HG02610 (cell line): ENCODE measurements around the gene BRMS1.
A peak's percentile ranks its signal among the peaks of the same experiment; 100 is the strongest.

Experiments
- ATAC-seq: cut with Tn5 transposase; IDR thresholded peaks from one replicate; pipeline ENCODE4 v1.9.1; 2021; ENCODE audit warnings: mild to moderate bottlenecking, moderate library complexity; ENCODE audit not compliant: unreplicated experiment

BRMS1 gene

DNA sequence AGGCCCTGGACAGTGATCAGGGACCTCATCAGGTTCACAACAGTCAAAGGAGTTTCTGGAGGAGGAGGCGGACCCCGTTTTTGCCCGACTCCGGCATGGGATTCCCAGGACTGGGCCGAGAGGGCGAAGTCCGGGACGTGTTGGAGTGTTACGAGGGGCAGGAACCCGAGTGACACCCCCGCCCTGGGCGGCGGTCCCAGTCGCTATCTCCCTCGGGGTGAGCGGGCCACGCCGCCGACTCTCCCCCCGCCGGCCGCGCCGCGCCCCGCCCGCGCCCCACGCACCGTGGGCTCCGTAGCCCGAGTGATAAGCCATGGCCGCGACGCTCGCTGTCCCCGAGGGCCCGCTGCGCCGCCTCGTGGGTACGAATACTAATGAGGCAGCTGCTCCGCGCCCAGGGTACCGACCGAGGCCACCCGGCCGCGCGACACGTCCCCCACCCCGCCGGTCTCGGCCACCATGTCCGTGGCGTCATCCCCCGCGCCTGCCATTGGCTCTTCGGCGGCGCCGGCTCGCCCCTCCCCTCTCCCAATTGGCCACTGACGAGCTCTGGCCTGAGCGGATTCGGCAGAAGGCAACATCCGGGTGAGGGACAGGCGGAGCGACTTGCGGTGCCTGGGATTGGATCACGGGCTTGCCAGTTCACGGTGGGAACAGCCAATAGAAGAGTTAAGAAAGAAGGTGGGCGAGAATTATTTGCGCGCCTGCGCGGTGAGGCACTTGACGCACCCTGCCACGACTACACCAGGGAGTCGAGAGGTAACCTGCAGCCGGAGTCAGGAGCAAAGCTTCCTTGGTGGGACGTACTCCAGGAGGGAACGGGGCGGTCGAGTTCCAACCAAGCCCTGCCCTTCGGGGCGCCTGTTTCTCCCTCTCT is 56.0 kb downstream of the BRMS1 start, which contains the start of gene YIF1A:
Gene YIF1A (minus strand): TSS at position 473 of the 877 bp plus-strand sequence. CDS start 158 bp downstream, at position 315.
- ATAC-seq, result peak; percentile 91

DNA sequence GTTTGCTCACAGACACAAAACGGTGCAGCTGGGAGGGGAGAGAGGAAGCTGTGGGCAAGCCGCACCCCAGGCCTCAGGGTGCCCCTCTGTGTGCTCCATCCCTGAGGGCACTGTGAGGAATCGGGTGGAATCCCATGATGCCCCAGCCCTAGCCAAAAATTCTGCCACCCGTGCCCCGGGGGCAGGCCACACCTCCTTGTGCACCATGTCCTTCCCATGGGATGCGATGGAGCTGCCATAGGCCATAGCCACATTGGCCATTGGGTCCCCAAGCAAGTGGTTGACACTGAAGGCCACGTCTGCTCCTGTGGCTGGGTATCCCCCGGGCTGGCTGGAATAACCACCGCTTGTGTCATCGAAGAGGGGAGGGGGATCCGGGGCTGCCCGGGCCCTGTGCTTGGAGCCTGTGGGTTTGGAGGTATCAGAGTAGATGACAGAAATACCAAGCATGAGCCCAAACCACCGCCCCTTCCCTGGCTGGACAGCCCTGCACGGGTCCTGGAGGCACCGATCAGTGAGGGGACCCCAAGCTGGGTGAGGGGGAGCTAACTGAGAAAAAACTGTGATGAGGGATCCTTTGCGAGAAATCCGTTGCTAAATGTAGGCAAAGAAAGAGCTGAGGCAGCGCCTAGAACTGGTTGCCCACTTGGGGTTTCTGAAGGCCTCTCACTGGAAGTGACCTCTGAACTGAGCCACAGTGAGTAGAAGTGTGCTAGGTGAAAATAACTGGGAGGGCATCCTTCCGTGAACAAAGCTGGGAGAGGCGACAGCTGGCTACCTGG is 56.8 kb downstream of the BRMS1 start:
- ATAC-seq, result no peak
